H1 (cell line): ENCODE results near the gene TBC1D17. TPM values are rescaled to one million over a fixed set of nuclear protein-coding genes. Genes with fewer than 3 reads are reported as not detected.

Source experiments
- CHD1 ChIP-seq: IDR thresholded peaks from 2 replicates; pipeline ENCODE4 v1.6.1; 2012; ENCODE audit warnings: low read depth, low read length, improper control_type of control experiment
- EZH2 ChIP-seq: fragments of 200-600 bp; sonication (generic); IDR thresholded peaks from 2 replicates; pipeline ENCODE4 v1.7.1; 2012; ENCODE audit warnings: low read depth, mild to moderate bottlenecking, moderate library complexity, low read length, inconsistent platforms; ENCODE audit not compliant: severe bottlenecking
- KDM5A ChIP-seq: fragments of 200-600 bp; IDR thresholded peaks from 2 replicates; pipeline ENCODE4 v1.7.1; 2012; ENCODE audit warnings: mild to moderate bottlenecking, low read length, inconsistent platforms, mixed read lengths
- SUZ12 ChIP-seq: fragments of 200-600 bp; sonication (generic); IDR thresholded peaks from 2 replicates; pipeline ENCODE4 v1.6.1; 2012; ENCODE audit warnings: mild to moderate bottlenecking, inconsistent platforms, low read length, moderate library complexity, mixed read lengths
- polyA plus RNA-seq, 7 experiments: library from polyadenylated mRNA; depleted of rRNA in 3 of 7; stranded (reverse) in 5 of 7; unstranded in 2 of 7; fragments of >200 nt in 5 of 7; fragments of 200-250 nt in 2 of 7; gene quantifications; 1 replicate in 5 of 7; 2 replicates in 1 of 7; 4 replicates in 1 of 7; pipeline versions ENCODE4 v1.2.1 to v1.2.3, GENCODE V29; 2011 to 2013; ENCODE audit warnings: missing spikeins in 2 of 7, mixed read lengths in 2 of 7
- total RNA-seq: library from RNA; stranded (reverse); fragmentation: NEBNext Ultra II Directional; extraction: Animal tissue kit (Norgen Biotek cat#: 25700); gene quantifications from 2 replicates; pipeline ENCODE4 v1.2.1, GENCODE V29; 2021

Gene TBC1D17
- total and polyA plus RNA-seq, 2 of the 8 experiments (the other 6 are each of a cell fraction or from before 2014, with no cell fraction given) = 30.3 to 44.9 TPM

GRCh38 chr19:49913720-49914119 is 36.2 kb downstream of the TBC1D17 start (continued):
- TF ChIP-seq EZH2 (no peak), CHD1 (no peak), SUZ12 (no peak), KDM5A (no peak)
